ENCODE data around the gene CAMTA1.

CAMTA1 gene

GRCh38 chr1:7438921-7439655 lies 653.8 kb downstream of the CAMTA1 start:
- no peak for TF ChIP-seq CTCF (conservative IDR thresholded peaks at IDR 0.05; ENCODE audit: low read depth)
- no peak for DNase-seq (ENCODE audit: low spot score)
- CTCF ChIA-PET = no interaction called here
- H3K27ac ChIP-seq = no peak overlapping the region
- POLR2A ChIA-PET (ENCODE audit: low non-redundant PET) = no interaction called here

DNA sequence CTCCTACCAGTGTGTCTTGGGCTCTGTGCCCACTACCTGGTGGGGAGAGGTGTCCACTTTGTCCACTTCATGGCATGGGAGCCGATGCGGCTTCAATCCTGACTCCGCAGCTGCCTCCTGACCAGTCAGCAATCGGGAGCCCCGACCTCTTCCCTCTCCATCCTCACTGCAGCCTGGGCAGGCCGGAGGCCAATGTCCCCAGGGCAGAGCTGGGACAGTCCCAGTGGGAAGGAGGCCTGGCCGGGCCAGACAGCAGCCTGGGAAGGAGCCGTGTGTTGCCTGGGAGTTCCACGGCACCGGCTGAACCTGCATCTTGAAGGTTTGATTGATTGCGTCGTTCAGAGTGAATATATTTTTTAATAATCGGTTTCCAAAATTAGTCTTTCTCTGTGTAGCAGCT lies 654.9 kb downstream of the CAMTA1 start:
- no peak for DNase-seq (ENCODE audit: low spot score)
- H3K27ac ChIP-seq = no peak overlapping the region
- no peak for TF ChIP-seq CTCF (conservative IDR thresholded peaks at IDR 0.05; ENCODE audit: low read depth)
- POLR2A ChIA-PET (ENCODE audit: low non-redundant PET) = no interaction called here
- CTCF ChIA-PET = no interaction called here

- no peak overlapping the region for H3K27ac ChIP-seq
- TF ChIP-seq CTCF (conservative IDR thresholded peaks at IDR 0.05; ENCODE audit: low read depth) = no peak
- CTCF ChIA-PET = interaction anchor here (0.6 kb wide), 1 partner anchor 93 kb away, joined by 5 read pairs; no protein-coding TSS in a partner anchor
- POLR2A ChIA-PET (ENCODE audit: low non-redundant PET) = no interaction called here
- DNase-seq (ENCODE audit: low spot score) = no peak
Measured at GRCh38 chr1:7441143-7441841, 656.0 kb downstream of the CAMTA1 start.

- ChIA-PET POLR2A (ENCODE audit: low non-redundant PET) (no interaction called here), CTCF (no interaction called here)
- TF ChIP-seq CTCF (conservative IDR thresholded peaks at IDR 0.05; ENCODE audit: low read depth) = no peak
- H3K27ac ChIP-seq = no peak overlapping the region
- no peak for DNase-seq (ENCODE audit: low spot score)
Measured at GRCh38 chr1:7442036-7442435, 656.8 kb downstream of the CAMTA1 start.

- no peak overlapping the region for H3K27ac ChIP-seq
- ChIA-PET POLR2A (ENCODE audit: low non-redundant PET) (no interaction called here), CTCF (no interaction called here)
- DNase-seq (ENCODE audit: low spot score) = no peak
- TF ChIP-seq CTCF (conservative IDR thresholded peaks at IDR 0.05; ENCODE audit: low read depth) = no peak
Measured at GRCh38 chr1:7442918-7443317, 657.7 kb downstream of the CAMTA1 start.

DNA sequence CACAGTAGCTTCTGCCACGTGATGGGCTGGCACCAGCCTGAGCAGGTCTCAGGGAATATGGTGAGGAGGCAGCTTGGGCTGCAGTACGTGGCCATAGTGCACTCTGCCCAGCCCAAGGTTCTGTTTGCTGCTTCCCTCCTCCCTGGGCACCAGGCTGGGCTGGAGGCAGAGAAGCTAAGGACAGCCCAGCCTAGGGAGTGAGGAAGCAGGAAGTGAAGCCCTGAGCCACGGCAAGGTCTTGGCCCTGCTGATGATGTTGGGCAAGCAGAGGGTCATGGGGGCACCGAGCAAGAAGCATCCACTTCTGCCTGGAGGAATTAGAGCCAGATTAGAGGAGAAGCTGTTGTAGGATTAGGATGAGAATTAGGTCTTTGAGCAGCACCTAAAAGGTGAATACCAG lies 659.1 kb downstream of the CAMTA1 start:
- no peak overlapping the region for H3K27ac ChIP-seq
- POLR2A ChIA-PET (ENCODE audit: low non-redundant PET) = no interaction called here
- CTCF ChIA-PET = interaction anchor here (0.6 kb wide), 1 partner anchor 97 kb away, joined by 5 read pairs; no protein-coding TSS in a partner anchor
- no peak for DNase-seq (ENCODE audit: low spot score)
- no peak for TF ChIP-seq CTCF (conservative IDR thresholded peaks at IDR 0.05; ENCODE audit: low read depth)
